ENCODE results near the gene PNLIP. TPM values are rescaled to one million over a fixed set of nuclear protein-coding genes. Genes with fewer than 3 reads are reported as not detected.
A peak's percentile ranks its signal among the peaks of the same experiment; 100 is the strongest.

PNLIP gene
- total RNA-seq, 2 donors from 2014 or later: 8,888 to 12,294 TPM

DNA sequence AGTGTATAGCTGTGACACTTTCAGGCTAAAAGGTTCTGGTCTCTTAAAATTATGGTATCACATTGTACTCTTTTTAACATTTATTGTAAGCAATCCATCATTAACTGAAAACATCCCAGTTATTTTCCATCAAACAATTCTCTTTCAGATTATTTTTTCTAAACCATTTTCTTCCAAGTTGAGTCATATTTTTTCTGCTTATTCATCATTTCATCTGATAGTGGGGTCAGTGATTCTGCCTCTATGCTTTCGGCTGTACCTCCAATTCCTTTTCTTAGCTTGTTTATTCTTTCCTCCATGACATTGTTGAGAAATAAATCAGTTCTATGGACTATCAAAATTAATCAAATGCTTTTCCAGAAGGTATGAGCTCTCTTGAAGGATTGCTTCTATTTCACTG is 609 bp upstream of the PNLIP start:
- no peak for ATAC-seq
- H3K27ac ChIP-seq: peak overlapping the region; percentile 90 to 95 (median 92)
- H3K4me3 ChIP-seq: no peak overlapping the region
- no peak for DNase-seq
- no peaks in the 10 kb centered on the region for H3K36me3 ChIP-seq (replicated peaks in 1 of 2; ENCODE audit: insufficient read depth in 1 of 2, low read depth in 2 of 2)
- no peaks in the 10 kb centered on the region for H3K9me3 ChIP-seq
- H3K4me1 ChIP-seq: peaks cover 71% of the 10 kb centered on the region
- 32 to 34% methylated on average over 1 of the region's 1 CpG for WGBS, 2 donors
- no peak for TF ChIP-seq POLR2A (IDR thresholded peaks at IDR 0.05)
- TF ChIP-seq, protein P1, sequence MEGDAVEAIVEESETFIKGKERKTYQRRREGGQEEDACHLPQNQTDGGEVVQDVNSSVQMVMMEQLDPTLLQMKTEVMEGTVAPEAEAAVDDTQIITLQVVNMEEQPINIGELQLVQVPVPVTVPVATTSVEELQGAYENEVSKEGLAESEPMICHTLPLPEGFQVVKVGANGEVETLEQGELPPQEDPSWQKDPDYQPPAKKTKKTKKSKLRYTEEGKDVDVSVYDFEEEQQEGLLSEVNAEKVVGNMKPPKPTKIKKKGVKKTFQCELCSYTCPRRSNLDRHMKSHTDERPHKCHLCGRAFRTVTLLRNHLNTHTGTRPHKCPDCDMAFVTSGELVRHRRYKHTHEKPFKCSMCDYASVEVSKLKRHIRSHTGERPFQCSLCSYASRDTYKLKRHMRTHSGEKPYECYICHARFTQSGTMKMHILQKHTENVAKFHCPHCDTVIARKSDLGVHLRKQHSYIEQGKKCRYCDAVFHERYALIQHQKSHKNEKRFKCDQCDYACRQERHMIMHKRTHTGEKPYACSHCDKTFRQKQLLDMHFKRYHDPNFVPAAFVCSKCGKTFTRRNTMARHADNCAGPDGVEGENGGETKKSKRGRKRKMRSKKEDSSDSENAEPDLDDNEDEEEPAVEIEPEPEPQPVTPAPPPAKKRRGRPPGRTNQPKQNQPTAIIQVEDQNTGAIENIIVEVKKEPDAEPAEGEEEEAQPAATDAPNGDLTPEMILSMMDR (IDR thresholded peaks at IDR 0.05): no peak
- intact Hi-C loops (cut with DNase I): no loop called here
- no peaks in the 10 kb centered on the region for H3K27me3 ChIP-seq

DNA sequence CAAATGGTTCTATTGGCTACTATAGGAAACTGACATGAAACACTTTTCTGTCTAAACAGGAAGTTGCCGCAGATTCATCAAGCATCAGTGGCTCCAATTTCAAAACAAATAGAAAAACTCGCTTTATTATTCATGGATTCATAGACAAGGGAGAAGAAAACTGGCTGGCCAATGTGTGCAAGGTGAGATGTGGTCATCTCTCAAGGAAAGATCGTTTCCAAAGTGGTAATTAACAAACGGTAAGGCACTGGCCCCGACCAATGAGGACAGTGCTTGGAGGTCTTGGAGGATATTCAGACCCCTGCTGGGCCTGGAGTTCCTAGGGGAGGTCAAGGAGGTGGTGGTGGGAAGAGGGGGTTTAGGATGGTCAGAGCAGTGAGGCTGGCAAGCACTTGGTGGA is 2.6 kb downstream of the PNLIP start:
- DNase-seq (peak in 3 of 4 donors; percentile 37 to 59 (median 45)), ATAC-seq (peak; percentile 33)
- Histone ChIP-seq H3K9me3 (no peaks in the 10 kb centered on the region), H3K27ac (peak overlapping the region; percentile 82 to 95 (median 92)), H3K36me3 (replicated peaks in 1 of 2; ENCODE audit: insufficient read depth in 1 of 2, low read depth in 2 of 2) (no peaks in the 10 kb centered on the region), H3K27me3 (no peaks in the 10 kb centered on the region), H3K4me3 (peak overlapping the region in 1 of 2 donors; percentile 17), H3K4me1 (peaks cover 62% of the 10 kb centered on the region)
- peak in 2 of 3 donors; percentile 73 to 78 for TF ChIP-seq POLR2A (IDR thresholded peaks at IDR 0.05)
- TF ChIP-seq, protein P1 (IDR thresholded peaks at IDR 0.05): no peak
- intact Hi-C loops (cut with DNase I): no loop called here
- 40 to 42% methylated on average over 5 of the region's 5 CpGs for WGBS, 2 donors

DNA sequence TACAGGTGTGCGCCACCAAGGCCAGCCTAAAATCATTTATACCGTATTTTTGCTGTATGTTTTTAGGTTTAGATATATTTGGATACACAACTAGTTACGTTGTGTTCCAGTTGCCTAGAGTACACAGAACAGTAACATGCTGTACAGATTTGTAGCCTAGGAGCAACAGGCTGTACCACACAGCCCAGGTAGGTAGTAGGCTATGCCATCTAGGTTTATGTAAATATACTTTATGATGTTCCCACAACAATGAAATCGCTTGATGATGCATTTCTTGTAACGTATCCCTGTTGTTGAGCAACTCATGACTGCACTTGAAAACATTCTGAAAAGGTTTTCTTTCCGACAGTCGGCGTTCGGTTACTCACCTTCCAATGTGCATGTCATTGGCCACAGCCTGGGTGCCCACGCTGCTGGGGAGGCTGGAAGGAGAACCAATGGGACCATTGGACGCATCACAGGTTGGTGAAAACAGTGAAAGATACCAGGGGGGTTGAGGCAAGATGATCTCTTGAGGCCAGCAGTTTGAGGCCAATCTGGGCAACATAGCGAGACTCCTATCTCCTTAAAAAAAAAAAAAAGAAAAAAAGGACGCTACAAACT is 7.7 kb downstream of the PNLIP start:
- intact Hi-C loops (cut with DNase I): no loop called here
- Histone ChIP-seq H3K27me3 (no peaks in the 10 kb centered on the region), H3K36me3 (replicated peaks in 1 of 2; ENCODE audit: insufficient read depth in 1 of 2, low read depth in 2 of 2) (no peaks in the 10 kb centered on the region), H3K4me3 (no peak overlapping the region), H3K27ac (peak overlapping the region; percentile 88 to 95 (median 91)), H3K9me3 (no peaks in the 10 kb centered on the region), H3K4me1 (peaks cover 44% of the 10 kb centered on the region)
- 43% methylated on average over 13 of the region's 13 CpGs for WGBS, 2 donors
- DNase-seq (peak; percentile 74 to 91 (median 86)), ATAC-seq (peak; percentile 75)
- TF ChIP-seq, protein P1 (IDR thresholded peaks at IDR 0.05): no peak
- peak; percentile 74 to 88 (median 86) for TF ChIP-seq POLR2A (IDR thresholded peaks at IDR 0.05)

DNA sequence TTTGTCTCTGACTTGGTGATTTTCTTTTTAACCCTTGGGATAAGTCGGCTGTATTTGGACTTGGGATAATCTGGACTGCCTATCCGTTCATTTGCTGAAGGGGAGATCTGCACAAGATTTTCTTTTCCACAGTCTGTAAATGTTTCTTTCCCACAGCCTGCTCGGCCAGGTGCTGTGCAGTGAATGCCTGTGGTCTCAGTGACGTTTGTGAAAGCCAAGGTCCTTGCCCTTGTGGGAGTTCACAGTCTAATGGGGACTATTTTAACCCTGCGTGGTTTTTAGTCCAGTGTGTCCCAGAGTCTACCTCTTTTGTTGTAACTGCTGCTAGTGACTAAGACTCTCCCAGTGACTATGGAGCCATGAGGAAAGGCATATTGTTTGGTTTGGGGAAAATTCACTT is 8.9 kb downstream of the PNLIP start:
- no peaks in the 10 kb centered on the region for H3K27me3 ChIP-seq
- intact Hi-C loops (cut with DNase I): no loop called here
- ATAC-seq: peak; percentile 25
- no peak overlapping the region for H3K4me3 ChIP-seq
- DNase-seq: peak; percentile 55 to 72 (median 60)
- H3K36me3 ChIP-seq (replicated peaks in 1 of 2; ENCODE audit: insufficient read depth in 1 of 2, low read depth in 2 of 2): no peaks in the 10 kb centered on the region
- peak overlapping the region; percentile 88 to 95 (median 91) for H3K27ac ChIP-seq
- WGBS, 2 donors: 18 to 20% methylated on average over 5 of the region's 5 CpGs
- H3K9me3 ChIP-seq: no peaks in the 10 kb centered on the region
- peaks cover 48% of the 10 kb centered on the region for H3K4me1 ChIP-seq
- TF ChIP-seq, protein P1 (IDR thresholded peaks at IDR 0.05): no peak
- TF ChIP-seq POLR2A (IDR thresholded peaks at IDR 0.05): peak; percentile 26 to 79 (median 74)

DNA sequence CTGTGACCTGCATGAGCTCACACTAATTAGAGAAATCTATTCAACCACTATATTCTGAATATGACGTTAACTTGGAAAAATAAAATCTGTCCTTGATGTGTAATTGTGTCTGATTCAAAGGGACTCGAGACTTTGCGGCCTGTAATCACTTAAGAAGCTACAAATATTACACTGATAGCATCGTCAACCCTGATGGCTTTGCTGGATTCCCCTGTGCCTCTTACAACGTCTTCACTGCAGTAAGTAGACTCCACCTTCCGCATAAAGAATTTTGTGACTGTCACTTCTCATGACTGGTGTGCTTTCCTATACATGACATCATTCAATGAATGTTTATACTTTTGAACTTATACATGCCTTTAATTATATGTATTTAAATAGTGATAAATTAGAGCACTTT is 10.1 kb downstream of the PNLIP start:
- intact Hi-C loops (cut with DNase I): no loop called here
- Histone ChIP-seq H3K27me3 (no peaks in the 10 kb centered on the region), H3K27ac (peak overlapping the region; percentile 88 to 95 (median 91)), H3K4me1 (peaks cover 53% of the 10 kb centered on the region), H3K9me3 (no peaks in the 10 kb centered on the region), H3K4me3 (no peak overlapping the region), H3K36me3 (replicated peaks in 1 of 2; ENCODE audit: insufficient read depth in 1 of 2, low read depth in 2 of 2) (no peaks in the 10 kb centered on the region)
- TF ChIP-seq POLR2A (IDR thresholded peaks at IDR 0.05): peak in 2 of 3 donors; percentile 73 to 76
- TF ChIP-seq, protein P1 (IDR thresholded peaks at IDR 0.05): no peak
- 36 to 39% methylated on average over 6 of the region's 6 CpGs for WGBS, 2 donors
- ATAC-seq (no peak), DNase-seq (peak in 1 of 4 donors; percentile 24)
